Right atrium auricular region (tissue), 2 donors: ENCODE results near the gene FIS1. TPM values are rescaled to one million over a fixed set of nuclear protein-coding genes. Genes with fewer than 3 reads are reported as not detected.
A peak's percentile ranks its signal among the peaks of the same experiment; 100 is the strongest.

ENCODE experiments used
- DNase-seq: peaks from one replicate; pipeline ENCODE4 v3.0.0-alpha.2; 2019; ENCODE audit warnings: low spot score
- H3K27ac ChIP-seq, 2 donors: fragments of 200-600 bp; sonication (generic); 1 replicate in 1 of 2; 2 replicates in 1 of 2; pipeline ENCODE4 v1.5.1; 2016 to 2019
- H3K27me3 ChIP-seq, 2 donors: fragments of 200-600 bp; sonication (generic); one replicate each; pipeline versions ENCODE4 v1.5.1 to v1.6.0; 2017 to 2019
- H3K36me3 ChIP-seq: fragments of 200-600 bp; sonication (generic); one replicate; pipeline ENCODE4 v1.5.1; 2016
- H3K4me1 ChIP-seq, 2 donors: fragments of 200-600 bp; sonication (generic); one replicate each; pipeline versions ENCODE4 v1.5.1 to v1.6.0; 2017 to 2019
- H3K4me3 ChIP-seq, 2 donors: fragments of 200-600 bp; sonication (generic); 1 replicate in 1 of 2; 2 replicates in 1 of 2; pipeline ENCODE4 v1.5.1; 2017 to 2019; ENCODE audit warnings: mild to moderate bottlenecking in 1 of 2, moderate library complexity in 1 of 2
- H3K9me3 ChIP-seq, 2 donors: fragments of 200-600 bp; sonication (generic); one replicate each; pipeline ENCODE4 v1.5.1; 2019
- CTCF ChIP-seq, 2 donors: fragments of 200-600 bp; sonication (generic); IDR thresholded peaks; one replicate each; pipeline ENCODE4 v1.5.1; 2019; ENCODE audit warnings: antibody characterized with exemption in 2 of 2
- total RNA-seq, 2 donors: library from RNA; depleted of rRNA; stranded (reverse); fragments of >200 nt; gene quantifications; one replicate each; pipeline ENCODE4 v1.1.0, GENCODE V29; 2016

FIS1 gene
- total RNA-seq, 2 donors from 2014 or later = 359 to 459 TPM

GRCh38 chr7:101239191-101239950 is 5.5 kb downstream of the FIS1 start:
- H3K27ac ChIP-seq = peak overlapping the region; percentile 83 to 86
- peaks cover 18% of the 10 kb centered on the region for H3K36me3 ChIP-seq
- H3K27me3 ChIP-seq = no peaks in the 10 kb centered on the region
- no peaks in the 10 kb centered on the region for H3K9me3 ChIP-seq
- no peak overlapping the region for H3K4me3 ChIP-seq
- TF ChIP-seq CTCF (IDR thresholded peaks at IDR 0.05) = no peak
- H3K4me1 ChIP-seq = peaks cover 0 to 75% of the 10 kb centered on the region in 2 donors
- DNase-seq = no peak

GRCh38 chr7:101238226-101239182 is 6.4 kb downstream of the FIS1 start:
- peaks cover 0 to 66% of the 10 kb centered on the region in 2 donors for H3K4me1 ChIP-seq
- H3K4me3 ChIP-seq = peak overlapping the region in 1 of 2 donors; percentile 32
- H3K36me3 ChIP-seq = peaks cover 18% of the 10 kb centered on the region
- no peak for DNase-seq
- no peaks in the 10 kb centered on the region for H3K27me3 ChIP-seq
- H3K27ac ChIP-seq = peak overlapping the region; percentile 83 to 86
- no peak for TF ChIP-seq CTCF (IDR thresholded peaks at IDR 0.05)
- no peaks in the 10 kb centered on the region for H3K9me3 ChIP-seq

- Histone ChIP-seq H3K36me3 (peaks cover 18% of the 10 kb centered on the region), H3K27ac (peak within 1 kb of the TSS; percentile 83 to 86), H3K9me3 (no peaks in the 10 kb centered on the region), H3K4me3 (peak within 1 kb of the TSS; percentile 9 to 32), H3K27me3 (no peaks in the 10 kb centered on the region), H3K4me1 (peaks cover 0 to 58% of the 10 kb centered on the region in 2 donors)
- peak; percentile 90 for DNase-seq
- TF ChIP-seq CTCF (IDR thresholded peaks at IDR 0.05) = no peak
Measured at GRCh38 chr7:101237206-101238067, 7.4 kb downstream of the FIS1 start, which contains the start of gene CLDN15. Gene CLDN15 (minus strand): TSS chr7:101237802. CDS start chr7:101237581, 221 bp downstream.

- Histone ChIP-seq H3K27ac (no peak overlapping the region), H3K4me3 (peak overlapping the region in 1 of 2 donors; percentile 32), H3K4me1 (peaks cover 0 to 61% of the 10 kb centered on the region in 2 donors), H3K27me3 (no peaks in the 10 kb centered on the region), H3K9me3 (no peaks in the 10 kb centered on the region), H3K36me3 (peaks cover 18% of the 10 kb centered on the region)
- DNase-seq = no peak
- TF ChIP-seq CTCF (IDR thresholded peaks at IDR 0.05) = no peak
Measured at GRCh38 chr7:101236292-101236835, 8.5 kb downstream of the FIS1 start.

- no peak for TF ChIP-seq CTCF (IDR thresholded peaks at IDR 0.05)
- no peaks in the 10 kb centered on the region for H3K9me3 ChIP-seq
- H3K36me3 ChIP-seq = peaks cover 13% of the 10 kb centered on the region
- DNase-seq = no peak
- H3K27me3 ChIP-seq = no peaks in the 10 kb centered on the region
- H3K4me1 ChIP-seq = peaks cover 0 to 54% of the 10 kb centered on the region in 2 donors
- H3K4me3 ChIP-seq = no peak overlapping the region
- no peak overlapping the region for H3K27ac ChIP-seq
Measured at GRCh38 chr7:101235522-101235921, 9.4 kb downstream of the FIS1 start.
